Superior temporal gyrus (tissue), 1 donor: ENCODE results near the gene ROR1.

Experiments used
- DNase-seq: peaks from one replicate; pipeline ENCODE4 v3.0.0-alpha.2; 2016; ENCODE audit errors: extremely low spot score

The ROR1 gene

GRCh38 chr1:63857478-63857877 lies 83.7 kb downstream of the ROR1 start:
- no peak for DNase-seq

- no peak for DNase-seq
These were observed 84.3 kb downstream of the ROR1 start for GRCh38 chr1:63858153-63858552.

- DNase-seq = no peak
These were observed 85.9 kb downstream of the ROR1 start for GRCh38 chr1:63859480-63860275.

GRCh38 chr1:63861052-63861691 lies 87.4 kb downstream of the ROR1 start:
- no peak for DNase-seq

- no peak for DNase-seq
These were observed 89.3 kb downstream of the ROR1 start for GRCh38 chr1:63863145-63863544.

- no peak for DNase-seq
These were observed 90.4 kb downstream of the ROR1 start for GRCh38 chr1:63864224-63864641.

- no peak for DNase-seq
These were observed 91.7 kb downstream of the ROR1 start for GRCh38 chr1:63865561-63865960.

- DNase-seq = no peak
These were observed 92.3 kb downstream of the ROR1 start for GRCh38 chr1:63866084-63866483.

GRCh38 chr1:63867429-63868176 lies 93.8 kb downstream of the ROR1 start:
- no peak for DNase-seq

GRCh38 chr1:63868268-63868781 lies 94.5 kb downstream of the ROR1 start:
- no peak for DNase-seq

- no peak for DNase-seq
These were observed 96.3 kb downstream of the ROR1 start for GRCh38 chr1:63870152-63870551.

- no peak for DNase-seq
These were observed 97.6 kb downstream of the ROR1 start for GRCh38 chr1:63871463-63871862.

- no peak for DNase-seq
These were observed 99.9 kb downstream of the ROR1 start for GRCh38 chr1:63873751-63874150.

- DNase-seq = no peak
These were observed 100.6 kb downstream of the ROR1 start for GRCh38 chr1:63874278-63874880.

- DNase-seq = no peak
These were observed 101.8 kb downstream of the ROR1 start for GRCh38 chr1:63875636-63876035.

- no peak for DNase-seq
These were observed 103.4 kb downstream of the ROR1 start for GRCh38 chr1:63877021-63877767.

GRCh38 chr1:63877816-63878215 lies 104.0 kb downstream of the ROR1 start:
- no peak for DNase-seq

- no peak for DNase-seq
These were observed 105.1 kb downstream of the ROR1 start for GRCh38 chr1:63878932-63879331.

GRCh38 chr1:63880958-63881576 lies 107.2 kb downstream of the ROR1 start:
- DNase-seq = no peak

- peak; percentile 72 for DNase-seq
These were observed 108.4 kb downstream of the ROR1 start for GRCh38 chr1:63882048-63882704.
